D341Med (cell line): ENCODE results near the gene LMBRD1.

Source experiments
- DNase-seq: peaks from one replicate; pipeline ENCODE4 v3.0.0; 2012; ENCODE audit warnings: low spot score

LMBRD1 gene

GRCh38 chr6:69630767-69631166 is 166.0 kb downstream of the LMBRD1 start:
- no peak for DNase-seq

DNA sequence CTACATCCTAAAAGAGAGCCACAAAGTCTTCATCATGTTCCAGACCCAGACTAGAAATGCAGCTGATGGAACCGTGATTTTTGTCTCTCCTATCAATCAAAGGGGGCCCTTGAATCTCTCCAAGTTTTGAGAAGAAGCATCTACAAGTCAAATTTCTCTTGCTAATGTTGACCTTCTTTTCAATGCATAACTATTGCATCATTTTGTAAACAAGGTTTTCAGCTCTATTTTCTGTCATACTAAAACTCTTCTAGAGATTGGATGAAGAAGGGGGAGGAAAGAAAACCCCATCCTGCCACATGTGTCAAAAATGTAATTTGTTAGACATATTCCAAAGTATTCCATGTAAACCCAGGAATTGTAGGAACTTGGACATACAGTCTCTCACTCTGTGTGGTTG is 169.2 kb downstream of the LMBRD1 start:
- no peak for DNase-seq

DNA sequence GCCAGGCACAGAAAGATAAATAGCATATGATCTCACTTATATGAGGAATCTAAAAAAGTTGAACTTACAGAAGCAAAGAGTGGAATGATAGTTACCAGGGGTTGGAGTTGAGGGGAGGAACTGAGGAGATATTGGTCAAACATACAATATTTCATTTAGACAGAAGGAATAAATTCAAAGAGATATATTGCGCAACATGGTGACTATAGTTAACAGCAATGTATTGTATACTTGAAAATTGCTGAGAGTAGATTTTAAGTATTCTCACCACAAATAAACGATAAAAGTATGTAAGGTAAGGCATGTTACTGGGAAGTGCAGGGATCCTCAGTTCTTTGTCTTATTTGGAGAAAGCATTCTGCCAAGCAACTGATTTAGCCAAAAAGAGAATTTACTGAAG is 171.9 kb downstream of the LMBRD1 start:
- no peak for DNase-seq
